HG02571 (cell line): ENCODE data around the gene TMEM134.

Source experiments
- ATAC-seq: cut with Tn5 transposase; IDR thresholded peaks from one replicate; pipeline ENCODE4 v1.9.1; 2021; ENCODE audit warnings: mild to moderate bottlenecking, moderate library complexity; ENCODE audit not compliant: unreplicated experiment

TMEM134 gene

GRCh38 chr11:67463680-67464410, 5.2 kb downstream of the TMEM134 start:
- no peak for ATAC-seq

- no peak for ATAC-seq
Observed at GRCh38 chr11:67463186-67463585, 5.9 kb downstream of the TMEM134 start.

- ATAC-seq: no peak
Observed at GRCh38 chr11:67458266-67458665, 10.8 kb downstream of the TMEM134 start.

- ATAC-seq: no peak
Observed at GRCh38 chr11:67457453-67457852, 11.6 kb downstream of the TMEM134 start.

- no peak for ATAC-seq
Observed at GRCh38 chr11:67456068-67456705, 12.9 kb downstream of the TMEM134 start.

GRCh38 chr11:67455054-67455453, 14.0 kb downstream of the TMEM134 start, which contains the start of gene CABP4:
Gene CABP4, plus strand, starts transcription at chr11:67455354. Its CDS starts 70 bp downstream, at chr11:67455424.
- ATAC-seq: no peak

GRCh38 chr11:67453816-67454732, 15.0 kb downstream of the TMEM134 start:
- ATAC-seq: no peak

GRCh38 chr11:67452141-67452952, 16.7 kb downstream of the TMEM134 start, which contains the start of gene GPR152:
Gene GPR152, minus strand, starts transcription at chr11:67452729. Its CDS starts 5 bp downstream, at chr11:67452724.
- ATAC-seq: no peak

GRCh38 chr11:67451658-67451976, 17.4 kb downstream of the TMEM134 start:
- ATAC-seq: no peak

- ATAC-seq: no peak
Observed at GRCh38 chr11:67450796-67451657, 18.0 kb downstream of the TMEM134 start.

GRCh38 chr11:67449116-67449844, 19.8 kb downstream of the TMEM134 start:
- no peak for ATAC-seq

GRCh38 chr11:67448220-67448609, 20.8 kb downstream of the TMEM134 start:
- ATAC-seq: no peak

- ATAC-seq: no peak
Observed at GRCh38 chr11:67445515-67445914, 23.5 kb downstream of the TMEM134 start.

GRCh38 chr11:67442504-67443404, 26.3 kb downstream of the TMEM134 start:
- ATAC-seq: no peak

- no peak for ATAC-seq
Observed at GRCh38 chr11:67441731-67442351, 27.2 kb downstream of the TMEM134 start.

- no peak for ATAC-seq
Observed at GRCh38 chr11:67441098-67441563, 27.9 kb downstream of the TMEM134 start.
